ENCODE data around the gene USP34.
A peak's percentile ranks its signal among the peaks of the same experiment; 100 is the strongest.

The USP34 gene

DNA sequence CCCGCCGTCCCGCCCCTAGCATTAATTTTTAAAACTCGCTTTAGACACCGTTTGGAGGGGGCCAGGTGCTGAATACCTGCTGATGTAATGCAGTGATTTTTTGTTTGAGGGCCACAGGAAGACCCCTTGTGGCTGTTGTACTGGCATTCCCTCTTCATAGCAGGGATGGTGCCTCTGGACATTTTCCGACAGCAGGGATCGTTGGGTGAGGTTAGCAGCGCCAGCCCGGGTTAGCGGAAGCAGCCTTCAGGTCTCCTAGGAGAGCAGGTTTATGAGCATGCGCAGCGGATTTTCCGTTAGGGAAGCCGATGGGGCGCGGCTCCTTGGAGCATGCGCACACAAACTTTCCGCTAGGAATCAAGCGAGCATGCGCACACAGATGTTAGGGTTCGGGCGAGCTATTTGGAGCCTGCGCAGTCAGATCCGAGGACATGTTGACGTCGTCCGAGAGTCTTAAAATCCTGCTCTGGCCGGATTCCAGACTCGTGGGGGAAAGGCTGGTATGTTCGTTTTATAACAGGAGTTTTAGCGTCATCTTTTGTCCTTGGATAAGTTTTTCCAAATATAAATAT lies 326.1 kb downstream of the USP34 start:
- peak; percentile 76 to 80 for DNase-seq (ENCODE audit: low spot score in 2 of 2)
- Mint-ChIP-seq H3K4me1 (peaks cover 6% of the 10 kb centered on the region), H3K36me3 (ENCODE audit: insufficient read depth) (peaks cover 8% of the 10 kb centered on the region), H3K27me3 (no peaks in the 10 kb centered on the region), H3K27ac (ENCODE audit: low read depth) (peak overlapping the region; percentile 95), H3K4me3 (peak overlapping the region; percentile 88), H3K9me3 (no peaks in the 10 kb centered on the region)
- ATAC-seq (replicated peaks; ENCODE audit: extremely low read depth, poor library complexity, severe bottlenecking) = peak; percentile 74

GRCh38 chr2:61141151-61141550 lies 329.7 kb downstream of the USP34 start:
- Mint-ChIP-seq H3K4me1 (peaks cover 6% of the 10 kb centered on the region), H3K27me3 (no peaks in the 10 kb centered on the region), H3K4me3 (no peak overlapping the region), H3K27ac (ENCODE audit: low read depth) (no peak overlapping the region), H3K9me3 (no peaks in the 10 kb centered on the region), H3K36me3 (ENCODE audit: insufficient read depth) (peaks cover 6% of the 10 kb centered on the region)
- DNase-seq (ENCODE audit: low spot score in 2 of 2) (no peak), ATAC-seq (replicated peaks; ENCODE audit: extremely low read depth, poor library complexity, severe bottlenecking) (no peak)

DNA sequence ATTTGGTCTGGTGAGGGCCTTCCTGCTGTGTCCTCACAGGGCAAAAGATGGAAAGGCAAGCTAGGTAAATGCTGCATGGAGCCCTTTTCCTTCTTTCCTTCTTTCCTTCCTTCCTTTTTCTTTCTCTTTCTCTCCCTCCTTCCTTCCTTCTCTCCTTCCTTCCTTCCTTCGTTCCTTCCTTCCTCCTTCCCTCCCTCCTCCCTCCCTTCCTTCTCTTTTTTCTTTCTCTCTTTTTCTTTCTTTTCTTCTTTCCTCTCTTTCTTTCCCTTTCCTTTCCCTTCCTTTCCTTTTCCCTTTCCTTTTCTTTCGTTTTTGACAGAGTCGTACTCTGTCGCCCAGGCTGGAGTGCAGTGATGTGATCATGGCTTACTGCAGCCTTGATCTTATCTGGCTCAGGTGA lies 332.0 kb downstream of the USP34 start:
- no peak for ATAC-seq (replicated peaks; ENCODE audit: extremely low read depth, poor library complexity, severe bottlenecking)
- Mint-ChIP-seq H3K27ac (ENCODE audit: low read depth) (no peak overlapping the region), H3K9me3 (no peaks in the 10 kb centered on the region), H3K4me1 (no peaks in the 10 kb centered on the region), H3K27me3 (no peaks in the 10 kb centered on the region), H3K36me3 (ENCODE audit: insufficient read depth) (peaks cover 2% of the 10 kb centered on the region), H3K4me3 (no peak overlapping the region)
- DNase-seq (ENCODE audit: low spot score in 2 of 2) = no peak

Measured in central memory CD8-positive, alpha-beta T cell (primary cell).